Stimulated activated CD8-positive, alpha-beta memory T cell treated with anti-CD3 and anti-CD28 coated beads, Interleukin-7, amount 100 ng/mL, for 48 hours (primary cell): ENCODE results near the gene IL23R.
"Not testable (repeated sequence)": the region's sequence is repeated elsewhere in the genome, so short reads cannot be mapped to it uniquely, and the experiment has no call there.

ENCODE experiments used
- DNase-seq, 2 donors: peaks; one replicate each; pipeline ENCODE4 v3.0.0-alpha.2; 2020; ENCODE audit warnings: low read depth in 1 of 2; ENCODE audit errors: extremely low read depth in 1 of 2

Gene IL23R

GRCh38 chr1:67191668-67192520 lies 25.6 kb downstream of the IL23R start:
- no peak for DNase-seq

- no peak for DNase-seq
Observed at GRCh38 chr1:67192902-67193301, 26.6 kb downstream of the IL23R start.

- DNase-seq: no peak
Observed at GRCh38 chr1:67193704-67194103, 27.4 kb downstream of the IL23R start.

GRCh38 chr1:67194209-67194863 lies 28.1 kb downstream of the IL23R start:
- no peak for DNase-seq

- no peak for DNase-seq
Observed at GRCh38 chr1:67200755-67201154, 34.5 kb downstream of the IL23R start.

- no peak for DNase-seq
Observed at GRCh38 chr1:67201891-67202290, 35.6 kb downstream of the IL23R start.

GRCh38 chr1:67204298-67204980 lies 38.2 kb downstream of the IL23R start:
- DNase-seq: no peak

GRCh38 chr1:67207398-67207797 lies 41.1 kb downstream of the IL23R start:
- not testable (repeated sequence) for DNase-seq

- no peak for DNase-seq
Observed at GRCh38 chr1:67208217-67208616, 42.0 kb downstream of the IL23R start.

GRCh38 chr1:67209521-67209920 lies 43.3 kb downstream of the IL23R start:
- no peak for DNase-seq

- no peak for DNase-seq
Observed at GRCh38 chr1:67211589-67212563, 45.6 kb downstream of the IL23R start.

GRCh38 chr1:67213164-67213563 lies 46.9 kb downstream of the IL23R start:
- no peak for DNase-seq

GRCh38 chr1:67213948-67214347 lies 47.7 kb downstream of the IL23R start:
- no peak for DNase-seq

- peak in 1 of 2 donors; percentile 43 for DNase-seq
Observed at GRCh38 chr1:67214420-67215174, 48.3 kb downstream of the IL23R start.

- DNase-seq: no peak
Observed at GRCh38 chr1:67216401-67216800, 50.1 kb downstream of the IL23R start.

GRCh38 chr1:67217417-67217816 lies 51.2 kb downstream of the IL23R start:
- DNase-seq: no peak

GRCh38 chr1:67217938-67218337 lies 51.7 kb downstream of the IL23R start:
- DNase-seq: no peak

GRCh38 chr1:67224856-67225255 lies 58.6 kb downstream of the IL23R start:
- DNase-seq: no peak

- DNase-seq: no peak
Observed at GRCh38 chr1:67226688-67227087, 60.4 kb downstream of the IL23R start.

- no peak for DNase-seq
Observed at GRCh38 chr1:67227196-67227595, 60.9 kb downstream of the IL23R start.
